AG08396 (cell line): ENCODE data around the gene ALOX12.
A peak's percentile ranks its signal among the peaks of the same experiment; 100 is the strongest.
"Not testable (repeated sequence)": the region's sequence is repeated elsewhere in the genome, so short reads cannot be mapped to it uniquely, and the experiment has no call there.

Experiments
- DNase-seq: peaks from one replicate; pipeline ENCODE4 v3.0.0; 2012; ENCODE audit warnings: low spot score, mixed read lengths

The ALOX12 gene

DNA sequence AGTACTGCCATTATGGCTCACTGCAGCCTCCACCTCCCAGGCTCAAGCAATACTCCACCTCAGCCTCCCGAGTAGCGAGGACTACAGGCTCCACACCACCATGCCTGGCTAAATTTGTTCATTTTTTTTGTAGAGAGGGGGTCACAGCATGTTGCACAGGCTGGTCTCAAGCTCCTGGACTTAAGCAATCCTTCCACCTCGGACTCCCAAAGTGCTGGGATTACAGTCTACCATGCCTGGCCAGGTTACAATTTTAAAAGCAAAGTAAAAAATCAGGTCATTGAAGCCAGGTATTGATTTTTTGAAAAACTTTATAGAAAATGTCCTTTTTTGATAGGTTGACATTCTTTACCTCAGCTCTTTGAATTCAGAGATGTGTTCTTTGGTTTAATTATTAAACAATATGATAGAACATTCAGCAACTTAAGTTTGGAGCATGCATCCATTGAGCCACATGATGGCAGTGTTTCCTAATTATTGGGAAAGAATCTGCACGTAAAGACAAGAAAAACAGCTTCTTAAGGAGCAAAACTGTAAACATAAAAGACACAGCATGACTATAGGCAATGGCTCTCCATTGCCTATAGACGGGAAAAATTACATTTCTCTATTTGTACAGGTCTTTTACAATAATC, 49.8 kb downstream of the ALOX12 start:
- peak; percentile 71 for DNase-seq

DNA sequence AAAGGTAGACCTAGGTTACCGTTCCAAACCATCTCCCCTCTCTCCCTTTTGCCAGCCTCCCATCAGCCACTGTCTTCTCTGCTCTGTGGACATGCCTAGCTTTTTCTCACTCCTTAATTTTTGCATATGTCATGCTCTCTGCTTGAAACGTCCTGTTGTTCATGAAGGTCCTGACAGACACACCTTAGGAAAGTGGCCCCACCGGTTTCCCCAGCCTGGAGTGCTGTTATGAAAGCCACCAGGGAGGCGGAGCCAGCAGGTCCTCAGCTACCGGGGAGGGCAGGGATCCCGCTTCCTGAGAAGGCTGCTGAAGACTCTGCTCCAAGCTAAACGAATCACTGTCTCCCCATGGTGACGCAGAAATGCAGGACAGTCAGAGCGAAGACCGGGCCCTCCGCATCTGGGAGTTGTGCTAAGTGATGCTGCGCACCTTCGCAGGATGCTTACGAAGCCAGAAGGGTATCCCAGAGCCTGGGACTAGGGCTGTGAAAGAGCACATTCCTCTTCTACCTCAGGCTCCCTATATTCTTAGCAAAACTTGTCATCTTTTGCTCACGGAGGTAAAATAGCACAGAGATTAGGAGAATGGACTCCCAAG, 50.4 kb downstream of the ALOX12 start:
- no peak for DNase-seq

DNA sequence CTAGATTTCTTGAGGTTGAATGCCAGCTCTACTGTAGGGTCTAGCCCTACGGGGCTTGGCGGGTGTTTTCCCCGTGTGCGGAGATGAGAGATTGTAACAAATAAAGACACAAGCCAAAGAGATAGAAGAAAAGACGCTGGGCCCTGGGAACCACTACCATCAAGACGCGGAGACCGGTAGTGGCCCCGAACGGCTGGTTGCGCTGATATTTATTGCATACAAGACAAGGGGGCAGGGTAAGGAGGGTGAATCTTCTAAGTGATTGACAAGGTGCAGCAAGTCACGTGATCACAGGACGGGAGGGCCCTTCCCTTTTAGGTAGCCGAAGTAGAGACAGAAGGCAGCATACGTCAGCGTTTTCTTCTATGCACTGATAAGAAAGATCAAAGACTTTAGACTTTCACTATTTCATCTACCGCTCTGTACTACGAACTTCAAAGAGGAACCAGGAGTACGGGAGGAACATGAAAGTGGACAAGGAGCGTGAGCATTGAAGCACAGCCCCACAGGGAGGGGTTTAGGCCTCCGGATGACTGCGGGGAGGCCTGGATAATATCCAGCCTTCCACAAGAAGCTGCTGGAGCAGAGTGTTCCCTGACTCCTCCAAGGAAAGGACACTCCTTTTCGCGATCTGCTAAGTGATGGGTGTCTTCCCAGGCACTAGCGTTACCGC, 51.0 kb downstream of the ALOX12 start:
- not testable (repeated sequence) for DNase-seq

DNA sequence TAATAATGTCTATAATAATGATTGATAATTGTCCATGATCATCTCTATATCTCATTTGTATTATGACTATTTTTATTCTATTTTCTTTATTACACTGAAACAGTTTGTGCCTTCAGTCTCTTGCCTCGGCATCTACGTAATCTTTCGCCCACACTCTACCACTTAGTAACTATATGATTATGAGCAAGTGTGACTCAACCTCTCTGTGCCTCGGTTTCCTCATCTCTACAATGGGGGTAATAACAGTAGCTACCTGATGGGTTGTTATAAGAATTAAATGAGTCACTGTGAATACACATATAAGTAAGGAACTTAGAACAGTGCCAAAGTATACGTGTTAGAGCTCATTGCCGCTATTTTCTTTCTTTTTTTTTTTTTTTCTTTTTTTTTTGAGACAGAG, 51.7 kb downstream of the ALOX12 start:
- DNase-seq, result no peak

DNA sequence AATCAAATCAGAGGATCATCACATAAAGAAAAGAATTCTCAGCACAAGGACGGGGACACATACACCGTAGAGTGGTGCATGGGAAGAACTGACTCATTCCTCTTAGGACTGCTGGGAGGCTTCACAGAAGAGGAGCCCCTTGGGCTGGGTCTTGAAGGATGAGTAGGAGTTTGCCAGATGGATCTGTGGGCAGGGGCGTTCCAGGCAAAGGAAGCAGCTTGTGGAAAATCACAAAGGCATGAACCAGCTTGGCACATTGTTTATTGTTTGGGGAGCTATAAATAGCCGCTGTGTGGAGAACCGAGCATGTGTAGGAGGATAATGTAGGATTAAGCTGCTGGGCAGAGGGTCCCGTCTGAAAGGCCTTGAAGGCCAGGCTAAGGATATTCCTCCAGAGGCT, 53.1 kb downstream of the ALOX12 start:
- no peak for DNase-seq

DNA sequence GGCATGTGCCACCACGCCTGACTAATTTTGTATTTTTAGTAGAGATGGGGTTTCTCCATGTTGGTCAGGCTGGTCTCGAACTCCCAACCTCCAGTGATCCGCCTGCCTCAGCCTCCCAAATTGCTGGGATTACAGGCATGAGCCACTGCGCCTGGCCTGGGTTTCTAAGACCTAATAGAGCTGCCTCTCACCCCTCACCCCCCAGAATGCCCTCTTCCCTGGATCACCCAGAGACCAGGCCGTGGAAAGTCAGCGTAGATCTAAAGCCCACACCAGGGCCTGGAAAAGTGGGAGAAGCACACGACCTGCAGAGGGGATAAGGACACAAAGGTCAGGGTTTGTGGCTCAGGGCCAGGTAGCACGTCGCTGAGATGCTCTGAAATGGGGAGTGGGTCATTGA, 54.7 kb downstream of the ALOX12 start:
- not testable (repeated sequence) for DNase-seq

DNA sequence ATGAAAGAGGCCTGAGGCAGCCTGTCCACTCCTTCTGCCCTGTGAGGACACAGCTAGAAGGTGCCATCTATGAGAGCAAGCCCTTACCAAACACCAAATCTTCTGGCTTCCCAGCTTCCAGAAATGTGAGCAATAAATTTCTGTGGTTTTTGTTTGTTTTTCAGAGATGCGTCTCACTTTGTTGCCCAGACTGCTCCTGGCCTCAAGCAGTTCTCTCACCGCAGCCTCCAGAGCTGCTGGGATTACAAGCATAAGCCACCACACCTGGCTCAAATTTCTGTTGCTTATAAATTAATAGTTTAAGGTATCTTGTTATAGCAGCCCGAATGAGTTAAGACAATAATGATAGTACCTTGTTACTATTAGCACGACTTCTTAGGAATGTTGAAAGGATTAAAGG, 60.5 kb downstream of the ALOX12 start:
- DNase-seq, result no peak

DNA sequence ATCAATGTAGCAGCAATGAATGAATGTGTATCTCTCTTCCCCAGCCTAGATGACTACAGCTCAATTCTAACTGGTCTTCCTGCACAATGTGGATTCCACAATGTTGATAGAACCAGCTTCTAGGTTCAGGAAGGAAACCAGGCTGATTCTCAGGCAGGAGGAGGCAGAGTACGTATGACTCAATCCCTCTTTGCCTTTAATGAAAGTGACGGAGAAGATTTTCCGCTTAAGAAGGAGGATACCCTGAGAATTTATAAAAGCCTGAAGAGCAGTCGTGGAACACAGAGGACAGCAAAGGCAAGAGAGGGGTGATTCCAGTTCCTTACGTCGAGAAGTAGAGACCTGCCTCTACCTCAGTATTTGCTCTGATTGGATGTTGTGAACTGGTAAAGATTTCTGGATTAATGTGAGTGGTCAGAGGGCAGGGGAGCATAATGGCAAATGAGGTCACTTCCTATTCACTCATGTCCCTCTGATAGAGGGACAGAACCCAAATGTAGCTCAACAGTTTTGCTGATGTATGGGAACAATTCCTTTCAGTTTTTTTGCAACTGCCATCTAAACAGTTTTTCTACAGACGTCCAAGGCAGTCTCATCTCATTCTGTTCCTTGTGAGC, 63.1 kb downstream of the ALOX12 start:
- no peak for DNase-seq
